Thoracic aorta (tissue), 2 donors: ENCODE results near the gene FZD4. TPM values are rescaled to one million over a fixed set of nuclear protein-coding genes. Genes with fewer than 3 reads are reported as not detected.

Experiments used
- ATAC-seq: fragments of 150-250 bp; one replicate; pipeline ENCODE4 v1.8.0; 2017; ENCODE audit warnings: low read depth; ENCODE audit not compliant: insufficient number of reproducible peaks, low FRiP score
- DNase-seq: peaks from one replicate; pipeline ENCODE4 v3.0.0-alpha.2; 2020; ENCODE audit warnings: low spot score
- H3K27ac ChIP-seq, 2 donors: fragments of 200-600 bp; sonication (generic); 1 replicate in 1 of 2; 2 replicates in 1 of 2; pipeline ENCODE4 v1.5.1; 2016; ENCODE audit warnings: mild to moderate bottlenecking in 2 of 2, moderate library complexity in 2 of 2
- H3K27me3 ChIP-seq: fragments of 200-600 bp; sonication (generic); replicated peaks from 2 replicates; pipeline ENCODE4 v1.6.0; 2016; ENCODE audit warnings: mild to moderate bottlenecking; ENCODE audit not compliant: insufficient read depth
- H3K36me3 ChIP-seq: fragments of 200-600 bp; sonication (generic); one replicate; pipeline ENCODE4 v1.5.1; 2016
- H3K4me1 ChIP-seq, 2 donors: fragments of 200-600 bp; sonication (generic); 1 replicate in 1 of 2; 2 replicates in 1 of 2; pipeline versions ENCODE4 v1.5.1 to v1.6.0; 2016; ENCODE audit warnings: low read depth in 2 of 2, mild to moderate bottlenecking in 1 of 2; ENCODE audit not compliant: control insufficient read depth in 1 of 2
- H3K4me3 ChIP-seq: fragments of 200-600 bp; sonication (generic); 2 replicates; pipeline ENCODE4 v1.5.1; 2016; ENCODE audit warnings: mild to moderate bottlenecking
- H3K9me3 ChIP-seq: fragments of 200-600 bp; sonication (generic); 2 replicates; pipeline ENCODE4 v1.5.1; 2016
- total RNA-seq, 2 donors: library from RNA; depleted of rRNA; stranded (reverse); fragments of >200 nt; gene quantifications; one replicate each; pipeline versions ENCODE4 v1.1.0 to v1.2.3, GENCODE V29; 2016
- TF ChIP-seq, protein P1 (sequence below): fragments of 200-600 bp; sonication (generic); IDR thresholded peaks from one replicate; pipeline ENCODE4 v1.5.1; 2019; ENCODE audit warnings: antibody characterized with exemption

Gene FZD4
- total RNA-seq, 2 donors from 2014 or later = 75.2 to 104 TPM

- ATAC-seq = no peak
- TF ChIP-seq, protein P1, sequence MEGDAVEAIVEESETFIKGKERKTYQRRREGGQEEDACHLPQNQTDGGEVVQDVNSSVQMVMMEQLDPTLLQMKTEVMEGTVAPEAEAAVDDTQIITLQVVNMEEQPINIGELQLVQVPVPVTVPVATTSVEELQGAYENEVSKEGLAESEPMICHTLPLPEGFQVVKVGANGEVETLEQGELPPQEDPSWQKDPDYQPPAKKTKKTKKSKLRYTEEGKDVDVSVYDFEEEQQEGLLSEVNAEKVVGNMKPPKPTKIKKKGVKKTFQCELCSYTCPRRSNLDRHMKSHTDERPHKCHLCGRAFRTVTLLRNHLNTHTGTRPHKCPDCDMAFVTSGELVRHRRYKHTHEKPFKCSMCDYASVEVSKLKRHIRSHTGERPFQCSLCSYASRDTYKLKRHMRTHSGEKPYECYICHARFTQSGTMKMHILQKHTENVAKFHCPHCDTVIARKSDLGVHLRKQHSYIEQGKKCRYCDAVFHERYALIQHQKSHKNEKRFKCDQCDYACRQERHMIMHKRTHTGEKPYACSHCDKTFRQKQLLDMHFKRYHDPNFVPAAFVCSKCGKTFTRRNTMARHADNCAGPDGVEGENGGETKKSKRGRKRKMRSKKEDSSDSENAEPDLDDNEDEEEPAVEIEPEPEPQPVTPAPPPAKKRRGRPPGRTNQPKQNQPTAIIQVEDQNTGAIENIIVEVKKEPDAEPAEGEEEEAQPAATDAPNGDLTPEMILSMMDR = no peak
These were observed 26.8 kb upstream of the FZD4 start for GRCh38 chr11:86981777-86982540.

GRCh38 chr11:86980086-86980796 is 25.0 kb upstream of the FZD4 start:
- no peak for ATAC-seq
- no peaks in the 10 kb centered on the region for H3K36me3 ChIP-seq
- no peaks in the 10 kb centered on the region for H3K9me3 ChIP-seq
- H3K4me3 ChIP-seq = no peak overlapping the region
- TF ChIP-seq, protein P1 = no peak
- DNase-seq = no peak
- no peak overlapping the region for H3K27ac ChIP-seq
- H3K27me3 ChIP-seq = no peaks in the 10 kb centered on the region
- H3K4me1 ChIP-seq = peaks cover 5 to 31% of the 10 kb centered on the region in 2 donors

More at GRCh38 chr11:86981777-86982540, 26.8 kb upstream of the FZD4 start:
- H3K27me3 ChIP-seq = no peaks in the 10 kb centered on the region
- no peak overlapping the region for H3K4me3 ChIP-seq
- H3K27ac ChIP-seq = no peak overlapping the region
- peaks cover 5 to 22% of the 10 kb centered on the region in 2 donors for H3K4me1 ChIP-seq
- no peaks in the 10 kb centered on the region for H3K9me3 ChIP-seq
- DNase-seq = no peak
- H3K36me3 ChIP-seq = no peaks in the 10 kb centered on the region

GRCh38 chr11:86978756-86979608 is 23.8 kb upstream of the FZD4 start:
- Histone ChIP-seq H3K9me3 (no peaks in the 10 kb centered on the region), H3K36me3 (no peaks in the 10 kb centered on the region), H3K4me1 (peaks cover 5 to 31% of the 10 kb centered on the region in 2 donors), H3K27ac (no peak overlapping the region), H3K27me3 (no peaks in the 10 kb centered on the region), H3K4me3 (no peak overlapping the region)
- ATAC-seq = no peak
- TF ChIP-seq, protein P1 = peak; percentile 11
- no peak for DNase-seq

DNA sequence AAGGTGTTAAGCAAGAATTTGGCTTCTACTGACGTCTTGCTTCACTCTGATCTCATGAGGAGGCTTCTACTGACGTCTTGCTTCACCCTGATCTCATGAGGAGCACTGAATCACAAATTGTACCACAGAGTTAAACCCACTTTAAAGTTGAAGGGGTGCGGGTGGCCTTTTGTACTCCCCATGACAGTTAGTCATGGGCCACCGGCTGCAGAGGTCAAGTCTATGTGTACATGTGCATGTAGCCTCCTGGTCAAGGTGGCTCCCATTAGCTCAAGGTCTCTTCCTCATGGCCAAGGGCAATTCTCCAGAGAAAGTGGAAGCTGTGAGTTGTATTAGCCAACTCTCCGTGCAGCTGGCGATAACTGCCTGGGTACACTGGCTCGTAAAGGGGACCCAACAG is 23.1 kb upstream of the FZD4 start:
- ATAC-seq = no peak

More for the DNA sequence above, 23.1 kb upstream of the FZD4 start:
- H3K9me3 ChIP-seq = no peaks in the 10 kb centered on the region
- no peaks in the 10 kb centered on the region for H3K27me3 ChIP-seq
- no peak overlapping the region for H3K27ac ChIP-seq
- no peaks in the 10 kb centered on the region for H3K36me3 ChIP-seq
- peaks cover 5 to 31% of the 10 kb centered on the region in 2 donors for H3K4me1 ChIP-seq
- TF ChIP-seq, protein P1 = no peak
- no peak for DNase-seq
- H3K4me3 ChIP-seq = no peak overlapping the region
